Measurements from ENCODE around the gene CYP2S1. TPM values are rescaled to one million over a fixed set of nuclear protein-coding genes. Genes with fewer than 3 reads are reported as not detected.

CYP2S1 gene
- total RNA-seq, 1 experiment from 2014 or later = 6.8 TPM

- H3K27me3 ChIP-seq (ENCODE audit: insufficient read depth, low read depth) = no peaks in the 10 kb centered on the region
- BruUV-seq (replicated peaks) = no TSS peak
- TF ChIP-seq CTCF (conservative IDR thresholded peaks at IDR 0.05) (no peak), EZH2 (IDR thresholded peaks at IDR 0.05; ENCODE audit: low read depth) (no peak)
- H3K9me3 ChIP-seq (ENCODE audit: insufficient read depth, low read depth) = no peaks in the 10 kb centered on the region
- H3K27ac ChIP-seq = no peak overlapping the region
- H3K4me1 ChIP-seq (replicated peaks; ENCODE audit: insufficient read depth) = no peaks in the 10 kb centered on the region
- H2AFZ ChIP-seq = no peak overlapping the region
- H4K20me1 ChIP-seq (ENCODE audit: insufficient read depth) = no peaks in the 10 kb centered on the region
- CTCF ChIA-PET = no interaction called here
- intact Hi-C loops (cut with micrococcal nuclease; ENCODE audit: unreplicated experiment) = loop anchor here (10.0 kb wide), 2 partner anchors 52 to 368 kb away; partner anchors contain the start of gene CEACAM21
- no peaks in the 10 kb centered on the region for H3K36me3 ChIP-seq (ENCODE audit: low read depth)
- H3K4me3 ChIP-seq = no peak overlapping the region
- no peaks in the 10 kb centered on the region for H3K9me2 ChIP-seq (ENCODE audit: insufficient read depth)
- no peak overlapping the region for H3K4me2 ChIP-seq
- no peaks in the 10 kb centered on the region for H3K79me2 ChIP-seq (ENCODE audit: low read depth)
- POLR2A ChIA-PET (ENCODE audit: unreplicated experiment) = interaction anchor here (0.6 kb wide), 1 partner anchor 285 kb away, joined by 4 read pairs; no protein-coding TSS in a partner anchor
- DNase-seq = no peak
- H3F3A ChIP-seq (ENCODE audit: insufficient read depth, low read depth) = no peaks in the 10 kb centered on the region
Observed at GRCh38 chr19:41206456-41206855, 13.4 kb downstream of the CYP2S1 start.

- Histone ChIP-seq H4K20me1 (ENCODE audit: insufficient read depth) (no peaks in the 10 kb centered on the region), H3K79me2 (ENCODE audit: low read depth) (no peaks in the 10 kb centered on the region), H3K9me2 (ENCODE audit: insufficient read depth) (no peaks in the 10 kb centered on the region), H3K9me3 (ENCODE audit: insufficient read depth, low read depth) (no peaks in the 10 kb centered on the region), H3K27ac (no peak overlapping the region), H3K27me3 (ENCODE audit: insufficient read depth, low read depth) (no peaks in the 10 kb centered on the region), H2AFZ (no peak overlapping the region), H3K4me1 (replicated peaks; ENCODE audit: insufficient read depth) (no peaks in the 10 kb centered on the region), H3K36me3 (ENCODE audit: low read depth) (no peaks in the 10 kb centered on the region), H3K4me2 (no peak overlapping the region), H3F3A (ENCODE audit: insufficient read depth, low read depth) (no peaks in the 10 kb centered on the region), H3K4me3 (no peak overlapping the region)
- CTCF ChIA-PET = no interaction called here
- TF ChIP-seq EZH2 (IDR thresholded peaks at IDR 0.05; ENCODE audit: low read depth) (no peak), CTCF (conservative IDR thresholded peaks at IDR 0.05) (no peak)
- intact Hi-C loops (cut with micrococcal nuclease; ENCODE audit: unreplicated experiment) = loop anchor here (10.0 kb wide), 2 partner anchors 52 to 368 kb away; partner anchors contain the start of gene CEACAM21
- BruUV-seq (replicated peaks) = no TSS peak
- POLR2A ChIA-PET (ENCODE audit: unreplicated experiment) = no interaction called here
- no peak for DNase-seq
Observed at GRCh38 chr19:41206926-41207750, 14.1 kb downstream of the CYP2S1 start.

GRCh38 chr19:41214161-41214560 lies 21.1 kb downstream of the CYP2S1 start:
- DNase-seq = no peak
- no peaks in the 10 kb centered on the region for H3K36me3 ChIP-seq (ENCODE audit: low read depth)
- H3K4me2 ChIP-seq = no peak overlapping the region
- no peaks in the 10 kb centered on the region for H3K27me3 ChIP-seq (ENCODE audit: insufficient read depth, low read depth)
- BruUV-seq (replicated peaks) = no TSS peak
- H3K4me1 ChIP-seq (replicated peaks; ENCODE audit: insufficient read depth) = no peaks in the 10 kb centered on the region
- H3K9me3 ChIP-seq (ENCODE audit: insufficient read depth, low read depth) = no peaks in the 10 kb centered on the region
- ChIA-PET POLR2A (ENCODE audit: unreplicated experiment) (no interaction called here), CTCF (no interaction called here)
- no peaks in the 10 kb centered on the region for H3K9me2 ChIP-seq (ENCODE audit: insufficient read depth)
- H3F3A ChIP-seq (ENCODE audit: insufficient read depth, low read depth) = no peaks in the 10 kb centered on the region
- TF ChIP-seq EZH2 (IDR thresholded peaks at IDR 0.05; ENCODE audit: low read depth) (no peak), CTCF (conservative IDR thresholded peaks at IDR 0.05) (no peak)
- H4K20me1 ChIP-seq (ENCODE audit: insufficient read depth) = no peaks in the 10 kb centered on the region
- H3K27ac ChIP-seq = no peak overlapping the region
- H2AFZ ChIP-seq = no peak overlapping the region
- H3K4me3 ChIP-seq = no peak overlapping the region
- no peaks in the 10 kb centered on the region for H3K79me2 ChIP-seq (ENCODE audit: low read depth)
- intact Hi-C loops (cut with micrococcal nuclease; ENCODE audit: unreplicated experiment) = no loop called here

Data from PC-9 (cell line).